HG03558 (cell line): Measurements from ENCODE around the gene TMEM170A.
"Not testable (repeated sequence)": the region's sequence is repeated elsewhere in the genome, so short reads cannot be mapped to it uniquely, and the experiment has no call there.

ENCODE experiments used
- ATAC-seq: cut with Tn5 transposase; IDR thresholded peaks from one replicate; pipeline ENCODE4 v1.9.1; 2021; ENCODE audit warnings: moderate number of reproducible peaks; ENCODE audit not compliant: unreplicated experiment; ENCODE audit errors: extremely low read depth

TMEM170A gene

DNA sequence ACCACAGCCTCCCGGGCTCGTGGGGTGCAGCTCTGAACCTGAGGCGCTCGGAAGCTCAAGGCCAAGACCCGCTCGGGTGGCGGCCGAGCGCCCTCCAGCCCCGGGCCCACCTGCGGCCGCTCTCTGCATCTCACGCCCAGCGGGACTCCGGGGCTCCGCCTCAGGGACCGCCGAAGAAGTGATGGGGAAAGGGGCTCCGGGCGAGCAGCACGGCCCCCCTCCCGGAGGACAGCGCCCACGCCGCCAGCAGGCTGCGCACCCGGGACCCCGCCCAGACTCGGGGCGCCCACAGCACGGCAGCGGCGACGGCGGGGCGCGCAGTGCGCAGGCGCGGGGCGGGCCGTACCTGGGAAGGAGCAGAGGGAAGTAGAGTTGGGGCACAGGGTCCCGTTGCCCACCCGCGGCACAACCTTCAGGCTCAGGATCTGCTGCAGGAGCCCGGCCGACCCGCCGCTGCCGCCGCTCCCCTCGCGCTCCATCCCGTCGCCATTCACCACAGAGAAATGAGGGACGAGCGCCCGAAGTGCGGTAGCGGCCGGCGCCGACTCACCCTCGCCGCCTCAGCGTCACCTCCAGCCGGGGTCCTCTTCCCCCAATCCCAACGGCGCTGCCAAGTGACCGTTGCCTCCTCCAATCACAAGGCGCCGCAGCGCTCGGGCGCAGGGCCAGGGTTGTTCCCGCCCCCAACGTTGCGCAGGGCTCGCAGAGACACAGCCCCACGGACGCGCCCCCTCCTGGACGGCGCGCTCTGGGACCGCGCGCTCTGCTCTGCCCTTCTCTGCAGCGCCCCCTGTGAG is at the start of gene TMEM170A:
Gene TMEM170A (minus strand): TSS at position 568 of the 797 bp plus-strand sequence. CDS start 89 bp downstream, at position 479.
- ATAC-seq = peak; percentile 90

DNA sequence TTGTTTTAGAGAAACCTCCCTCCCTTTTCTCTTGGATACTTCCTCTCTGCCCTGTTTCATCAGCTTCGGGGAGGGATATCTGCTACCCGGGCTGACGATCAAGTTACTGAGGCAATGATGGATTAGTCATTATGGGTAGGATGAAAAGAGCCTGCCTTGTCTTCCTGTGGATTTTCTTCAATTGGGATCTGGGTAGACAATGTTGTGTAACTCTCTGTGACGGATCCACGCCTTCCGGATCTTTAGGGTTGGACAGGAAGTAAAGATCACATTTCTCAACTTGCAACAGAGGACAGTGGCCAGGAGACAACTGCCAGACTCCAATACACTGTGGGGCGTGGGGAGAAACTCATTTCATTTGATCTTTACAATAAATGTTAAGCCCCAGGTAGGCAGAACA is 42.1 kb upstream of the TMEM170A start:
- ATAC-seq = no peak

DNA sequence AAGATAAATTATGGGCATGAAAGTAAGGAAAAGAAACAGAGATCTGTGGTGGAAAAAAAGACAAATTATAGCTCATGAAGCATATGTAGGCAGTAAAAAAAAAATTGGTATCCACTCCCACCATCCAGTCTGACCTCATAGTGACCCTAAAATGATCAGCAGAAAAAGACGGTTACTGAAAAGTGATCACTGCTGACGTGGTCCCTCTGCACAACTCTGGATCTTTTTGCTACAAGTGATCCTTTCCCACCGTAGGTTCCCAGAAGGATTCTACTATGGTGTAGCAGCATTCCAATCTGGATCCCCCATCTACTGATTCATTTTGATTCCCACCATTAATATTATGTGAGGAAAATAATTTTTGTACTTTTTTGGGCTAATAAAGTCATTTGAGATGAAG is 41.6 kb upstream of the TMEM170A start:
- ATAC-seq = no peak

- no peak for ATAC-seq
Observed at GRCh38 chr16:75503801-75504200, 39.3 kb upstream of the TMEM170A start.

DNA sequence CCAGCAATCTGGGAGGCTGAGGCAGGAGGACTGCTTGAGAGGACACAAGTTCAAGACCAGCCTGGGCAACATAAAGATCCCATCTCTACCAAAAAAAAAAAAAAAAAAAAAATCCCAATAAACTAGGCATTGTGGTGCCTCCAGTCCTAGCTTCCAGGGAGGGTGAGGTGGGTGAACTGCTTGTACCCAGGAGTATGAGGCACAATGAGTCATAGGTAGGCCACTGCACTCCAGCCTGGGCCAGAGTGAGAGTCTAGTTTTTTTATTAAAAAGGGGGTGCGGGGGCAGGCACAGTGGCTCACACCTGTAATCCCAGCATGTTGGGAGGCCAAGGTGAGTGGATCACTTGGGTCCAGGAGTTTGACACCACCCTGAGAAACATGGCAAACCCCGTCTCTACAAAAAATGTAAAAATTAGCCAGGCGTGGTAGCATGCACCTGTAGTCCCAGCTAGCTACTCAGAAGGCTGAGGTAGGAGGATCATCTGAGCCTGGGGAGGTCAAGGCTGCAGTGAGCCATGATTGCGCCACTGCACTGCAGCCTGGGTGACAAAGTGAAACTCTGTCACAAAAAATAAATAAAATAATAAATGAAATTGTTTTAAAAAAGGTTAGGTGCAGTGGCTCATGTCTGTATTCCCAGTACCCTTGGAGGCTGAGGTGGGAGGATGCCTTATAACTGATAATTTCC is 38.6 kb upstream of the TMEM170A start:
- ATAC-seq = no peak

DNA sequence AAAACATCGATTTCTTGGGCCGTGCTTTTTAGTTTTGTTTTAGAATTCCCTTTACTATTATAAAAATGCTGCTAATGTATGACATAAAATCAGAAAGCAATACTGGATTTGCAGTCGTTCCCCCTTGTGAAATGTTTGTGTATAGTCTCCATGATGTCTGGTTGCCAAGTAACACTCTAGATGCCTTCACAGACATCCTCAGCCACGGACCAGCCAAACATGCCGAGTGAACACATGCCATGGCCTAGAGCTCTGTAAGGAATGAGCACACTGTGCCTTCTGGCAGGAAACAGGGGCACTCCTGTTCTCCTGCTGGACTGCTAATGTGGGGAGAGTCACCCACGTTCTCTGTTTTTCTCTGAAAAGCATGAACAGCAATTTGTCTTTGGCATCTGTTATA is 37.3 kb upstream of the TMEM170A start:
- not testable (repeated sequence) for ATAC-seq

DNA sequence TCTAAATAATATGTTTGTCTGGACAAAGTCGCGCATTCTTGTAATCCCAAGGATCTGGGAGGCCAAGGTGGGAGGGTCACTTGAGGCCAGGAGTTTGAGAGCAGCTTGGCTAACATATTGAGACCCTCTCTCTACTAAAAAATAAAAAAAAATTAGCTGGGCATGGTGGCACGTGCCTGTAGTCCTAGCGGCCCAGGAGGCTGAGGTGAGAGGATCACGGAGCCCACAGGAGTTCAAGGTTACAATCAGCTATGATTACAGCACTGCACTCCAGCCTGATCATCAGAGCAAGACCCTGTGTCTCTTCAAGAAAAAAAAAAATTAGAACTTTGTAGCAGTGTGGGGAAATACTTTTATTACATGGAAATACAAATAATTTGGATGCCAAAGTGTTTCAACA is 36.9 kb upstream of the TMEM170A start:
- no peak for ATAC-seq

DNA sequence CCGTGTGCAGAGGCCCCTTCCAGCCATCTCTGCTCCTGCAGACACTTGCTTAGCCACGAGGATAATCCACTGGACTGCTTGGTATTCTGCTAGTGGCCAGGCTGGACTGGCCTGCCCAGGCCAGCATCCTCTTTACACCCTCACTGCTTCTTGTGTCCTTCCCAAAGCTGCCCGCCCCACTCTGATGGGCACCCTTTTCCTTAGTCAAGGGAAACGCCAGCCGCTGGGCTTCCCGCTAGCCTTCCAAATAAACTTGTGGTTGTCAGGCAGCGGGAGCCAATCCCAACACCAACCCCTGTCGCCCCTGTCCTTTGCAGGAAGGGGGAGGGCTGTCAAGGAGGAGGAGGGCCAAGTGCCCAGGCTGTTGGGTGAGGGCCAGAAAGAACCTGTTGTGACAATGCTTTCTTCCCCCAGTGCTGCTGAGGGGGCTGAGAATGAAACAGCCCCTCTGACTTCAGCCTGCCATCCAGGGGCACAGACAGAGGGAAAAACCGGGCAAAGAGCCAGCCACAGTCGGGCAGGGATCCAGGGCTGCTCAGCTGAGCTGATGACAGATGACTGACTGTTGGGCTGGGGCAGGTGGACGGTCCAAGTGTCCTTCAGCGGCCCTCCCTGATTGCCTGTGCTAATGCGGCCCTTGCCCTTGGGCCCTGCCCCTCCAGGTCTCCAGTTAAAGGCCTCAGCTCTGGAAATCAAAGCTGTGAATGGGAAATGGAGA is 34.3 kb upstream of the TMEM170A start:
- not testable (repeated sequence) for ATAC-seq

- ATAC-seq = no peak
Observed at GRCh38 chr16:75497558-75497957, 33.1 kb upstream of the TMEM170A start.

DNA sequence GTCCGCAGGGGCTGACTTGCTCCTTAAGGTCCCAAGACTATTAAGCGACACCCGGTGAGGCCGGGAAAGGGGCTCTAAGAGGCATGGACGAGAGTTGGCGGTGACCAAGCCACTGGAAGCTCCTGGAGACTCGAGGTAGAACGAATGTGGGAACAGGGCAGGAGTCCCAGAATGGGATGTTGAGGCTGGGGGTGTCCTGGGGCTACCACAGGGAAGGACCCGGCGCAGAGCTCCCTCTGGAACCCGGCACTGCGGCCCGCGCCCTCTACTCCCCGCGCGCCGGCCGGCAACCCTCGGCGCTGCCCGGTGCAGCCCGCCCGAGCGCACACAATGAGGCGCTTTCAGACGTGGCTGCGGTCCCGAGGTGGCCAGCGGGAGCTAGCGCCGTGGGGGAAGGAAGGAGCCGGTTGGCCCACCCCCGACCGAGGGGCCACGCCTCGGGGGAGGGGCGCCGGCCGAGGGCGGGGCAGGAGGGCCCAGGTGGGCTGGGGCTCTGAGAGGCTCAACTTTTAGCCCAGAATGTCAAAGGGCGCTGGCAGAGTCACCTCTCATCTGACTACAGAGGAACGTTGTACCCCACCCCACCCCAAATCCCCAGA is 30.7 kb upstream of the TMEM170A start, which contains the start of gene CHST6:
Gene CHST6 (minus strand): TSS at position 366 of the 599 bp plus-strand sequence. CDS start 15,613 bp downstream, outside the sequence.
- peak; percentile 74 for ATAC-seq

DNA sequence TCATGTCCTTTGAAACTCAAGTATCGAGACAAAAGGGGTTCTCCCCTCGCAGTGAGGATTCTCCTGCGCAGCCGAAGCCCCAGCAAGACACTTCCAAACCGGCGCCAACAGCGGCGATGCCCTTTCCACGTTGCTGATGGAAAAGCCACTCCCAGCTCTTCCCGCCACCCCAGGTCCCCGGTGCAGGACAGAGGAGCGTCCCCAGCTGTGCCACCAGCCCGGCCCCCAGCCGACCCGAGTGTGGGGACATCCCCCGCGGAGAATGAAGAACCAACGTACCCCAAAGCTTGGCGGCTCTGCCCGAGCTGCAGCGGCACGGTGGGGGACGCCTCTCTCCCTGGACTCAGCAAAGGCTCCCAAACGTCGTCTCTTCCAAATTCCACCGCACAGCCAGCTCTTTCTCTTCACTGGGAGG is 30.2 kb upstream of the TMEM170A start:
- no peak for ATAC-seq

GRCh38 chr16:75494184-75494583 is 29.7 kb upstream of the TMEM170A start:
- ATAC-seq = no peak

GRCh38 chr16:75491876-75492275 is 27.4 kb upstream of the TMEM170A start:
- ATAC-seq = no peak

DNA sequence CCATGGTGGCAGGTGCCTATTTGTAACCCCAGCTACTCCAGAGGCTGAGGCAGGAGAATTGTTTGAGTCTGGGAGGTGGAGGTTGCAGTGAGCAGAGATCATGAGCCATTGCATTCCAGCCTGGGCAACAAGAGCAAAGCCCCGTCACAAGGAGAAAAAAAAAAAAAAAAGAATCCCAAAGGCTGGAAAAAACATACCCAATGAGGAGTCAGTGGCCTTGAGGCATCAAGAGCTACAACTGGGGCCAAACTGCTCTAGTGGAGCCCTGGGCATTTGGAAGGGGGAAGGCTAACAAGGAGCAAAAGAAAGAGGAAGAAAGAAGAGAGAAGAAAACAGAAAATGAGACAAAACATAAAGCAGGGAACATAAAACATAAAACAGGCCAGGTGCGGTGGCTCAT is 23.8 kb upstream of the TMEM170A start:
- ATAC-seq = no peak

DNA sequence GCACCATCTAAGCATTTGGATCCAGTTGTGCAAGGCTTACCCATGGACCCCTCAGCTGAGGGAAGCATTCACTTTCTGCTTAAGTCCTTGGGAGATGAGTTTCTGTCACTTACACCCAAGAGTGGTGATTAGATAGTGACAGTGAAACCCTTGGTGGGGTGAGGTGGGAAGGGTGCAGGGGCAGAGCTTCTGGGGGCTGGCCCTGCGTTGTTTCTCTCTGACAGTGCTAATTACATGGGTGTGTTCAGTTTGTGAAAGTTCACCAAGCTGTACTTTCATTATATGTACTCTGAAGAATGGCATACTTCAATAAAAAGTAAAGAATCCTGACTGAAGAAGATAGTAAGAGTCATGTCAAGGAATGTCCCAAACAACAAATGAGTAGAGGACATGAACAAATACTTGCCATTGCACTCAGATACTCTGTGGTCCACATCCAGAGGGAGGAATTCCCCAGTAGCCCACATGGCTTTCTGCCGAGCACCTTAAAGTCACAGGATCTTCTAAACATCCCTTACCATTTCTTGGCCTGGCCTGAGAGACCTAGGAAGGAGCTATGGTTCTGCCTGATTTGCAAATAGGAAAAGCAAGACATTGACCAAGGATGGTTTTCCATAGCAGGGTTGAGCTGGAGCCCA is 22.3 kb upstream of the TMEM170A start:
- no peak for ATAC-seq

GRCh38 chr16:75486014-75486675 is 21.7 kb upstream of the TMEM170A start:
- no peak for ATAC-seq

DNA sequence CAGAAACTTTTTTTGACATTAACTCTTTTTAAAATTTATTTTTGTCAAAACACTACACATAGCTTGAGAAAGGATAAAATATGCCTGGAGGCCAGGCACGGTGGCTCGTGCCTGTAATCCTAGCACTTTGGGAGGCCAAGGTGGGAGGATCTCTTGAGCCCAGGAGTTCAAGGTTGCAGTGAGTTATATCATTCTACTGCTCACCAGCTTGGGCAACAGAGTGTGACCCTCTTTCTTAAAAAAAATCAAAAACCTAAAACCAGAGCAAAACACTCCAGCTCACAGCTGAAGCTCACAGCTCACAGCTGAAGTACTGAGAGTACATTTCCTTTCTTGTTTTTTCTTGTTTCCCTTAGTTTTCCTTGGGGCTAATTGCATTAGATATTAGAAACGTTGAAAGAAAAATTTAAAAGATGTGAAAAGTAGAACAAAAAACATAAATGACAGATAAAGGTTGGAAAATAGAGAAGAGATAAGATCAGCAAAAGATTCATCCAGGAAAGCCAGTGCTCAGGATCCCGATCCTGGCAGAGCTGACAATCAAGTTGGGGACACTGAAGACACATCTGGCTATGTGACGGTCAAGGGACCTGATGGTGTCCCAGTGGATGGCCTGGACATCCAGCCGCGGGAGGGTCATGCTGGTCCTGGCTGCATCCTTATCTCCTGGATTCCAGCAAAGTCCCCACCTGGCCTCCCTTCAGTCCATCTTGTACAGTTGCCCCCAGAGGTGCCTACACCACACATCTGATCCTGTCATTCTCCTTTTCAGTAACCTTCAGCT is 20.9 kb upstream of the TMEM170A start:
- no peak for ATAC-seq

GRCh38 chr16:75483222-75483621 is 18.7 kb upstream of the TMEM170A start:
- ATAC-seq = no peak
